ENCODE measurements around the gene KIAA0513.
"Not testable (repeated sequence)": the region's sequence is repeated elsewhere in the genome, so short reads cannot be mapped to it uniquely, and the experiment has no call there.

Gene KIAA0513

DNA sequence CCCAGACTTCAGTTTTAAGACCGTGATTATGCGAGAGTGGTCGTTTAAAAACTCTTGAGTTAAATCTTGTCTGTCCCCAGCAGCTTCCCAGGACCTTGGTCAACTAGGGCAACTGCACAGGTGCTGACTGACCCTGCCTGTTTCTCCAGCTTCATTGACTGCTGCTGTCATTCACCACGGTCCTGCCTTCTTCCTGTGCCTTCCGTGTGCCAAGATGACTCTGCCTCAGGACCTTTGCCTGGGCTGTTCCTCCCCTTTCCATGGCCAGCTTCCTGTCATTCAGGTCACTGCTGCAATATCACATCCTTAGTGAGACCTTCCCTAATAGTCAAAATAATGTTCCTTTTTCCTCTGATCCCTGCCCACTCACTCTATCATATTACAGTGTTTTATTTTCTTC is 3.9 kb downstream of the KIAA0513 start:
- no peak for DNase-seq

DNA sequence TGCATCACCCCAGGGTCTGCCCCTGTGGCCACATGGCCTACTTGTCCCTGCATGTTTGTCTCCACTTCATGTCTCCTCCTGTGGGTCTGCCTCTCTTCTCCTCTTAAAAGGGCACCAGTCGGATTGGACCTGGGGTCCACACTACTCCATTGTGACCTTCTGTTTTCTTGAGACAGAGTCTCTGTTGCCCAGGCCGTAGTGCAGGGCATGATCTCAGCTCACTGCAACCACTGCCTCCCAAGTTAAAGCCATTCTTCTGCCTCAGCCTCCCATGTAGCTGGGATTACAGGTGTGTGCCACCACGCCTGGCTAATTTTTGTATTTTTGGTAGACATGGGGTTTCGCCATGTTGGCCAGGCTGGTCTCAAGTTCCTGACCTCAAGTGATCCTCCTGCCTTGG is 4.6 kb downstream of the KIAA0513 start:
- DNase-seq: not testable (repeated sequence)

- no peak for DNase-seq
Observed at GRCh38 chr16:85033171-85033570, 5.6 kb downstream of the KIAA0513 start.

- no peak for DNase-seq
Observed at GRCh38 chr16:85034591-85035433, 7.2 kb downstream of the KIAA0513 start.

DNA sequence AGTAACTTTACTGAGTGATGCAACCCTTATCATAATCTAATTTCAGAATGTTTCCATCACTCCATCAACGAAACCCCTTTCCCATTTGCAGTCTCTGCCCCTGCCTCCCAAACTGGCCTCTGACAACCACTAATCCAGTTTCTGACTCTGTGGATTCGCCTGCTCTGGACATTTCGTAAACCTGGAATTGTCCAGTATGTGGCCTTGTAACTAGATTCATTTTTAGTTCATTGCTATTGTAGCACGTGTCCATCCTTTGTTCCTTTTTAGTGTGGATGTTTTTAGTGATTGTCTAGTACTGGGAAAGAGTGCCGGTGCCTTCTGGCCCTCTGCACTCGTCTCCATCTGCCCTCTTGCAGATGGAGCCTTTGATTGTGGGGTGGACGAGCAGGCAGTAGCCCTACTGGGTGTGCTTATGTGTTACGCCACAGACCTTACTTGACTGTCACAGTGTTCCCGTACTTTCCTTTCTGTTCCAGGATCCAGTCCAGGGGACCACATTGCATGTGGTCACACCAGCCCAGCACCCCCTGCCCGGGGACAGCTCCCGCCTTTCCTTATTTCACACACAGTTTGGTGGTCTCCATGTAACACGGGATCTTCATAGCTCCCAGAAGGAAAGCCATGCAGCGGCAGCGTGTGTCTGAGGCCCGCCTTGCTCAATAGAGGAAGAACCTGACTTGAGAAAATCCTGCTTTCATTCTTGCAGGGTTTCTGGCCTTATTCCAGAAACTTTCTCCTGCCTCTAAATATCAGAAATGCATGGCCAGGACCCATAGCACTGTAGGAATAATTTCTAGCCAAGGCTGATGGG is 8.8 kb downstream of the KIAA0513 start:
- DNase-seq: no peak

DNA sequence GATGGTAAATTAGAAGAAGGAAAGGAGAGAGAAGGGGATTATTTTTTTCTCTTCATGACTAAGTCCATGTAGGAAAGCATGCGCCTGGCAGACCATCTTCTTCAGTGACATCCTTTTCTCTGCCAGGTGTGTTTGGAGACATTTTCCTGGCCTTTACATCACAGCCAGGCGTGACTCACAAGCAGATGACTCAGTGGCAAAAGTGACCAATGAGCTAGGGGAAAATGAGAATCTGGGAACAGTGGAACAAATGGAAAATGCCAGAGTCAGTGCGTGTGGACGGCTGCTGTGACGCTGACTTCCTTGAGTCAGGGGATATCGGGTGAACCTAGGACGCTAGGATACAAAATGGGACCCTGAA is 9.4 kb downstream of the KIAA0513 start:
- no peak for DNase-seq

- DNase-seq: no peak
Observed at GRCh38 chr16:85037721-85038120, 10.1 kb downstream of the KIAA0513 start.

DNA sequence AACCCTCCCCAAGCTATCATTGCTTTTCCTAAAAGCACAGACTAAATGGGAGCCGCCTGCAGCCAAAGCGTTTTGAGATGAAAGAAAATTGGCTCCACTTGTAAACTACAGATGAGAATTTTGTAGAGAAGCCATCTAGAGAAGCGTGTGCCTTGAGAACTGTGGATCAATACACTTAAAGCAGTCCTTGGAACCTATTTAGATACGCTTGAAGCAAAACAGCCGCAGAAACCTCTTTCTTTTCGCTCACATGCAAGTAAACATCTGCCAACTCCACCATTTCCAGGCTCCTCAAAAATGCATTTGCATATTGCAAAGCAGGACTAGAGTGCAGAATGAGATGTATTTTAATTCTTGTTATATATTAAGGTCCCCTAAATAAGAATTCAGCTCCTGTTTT is 13.1 kb downstream of the KIAA0513 start:
- DNase-seq: no peak

- DNase-seq: peak; percentile 56
Observed at GRCh38 chr16:85041219-85042166, 13.9 kb downstream of the KIAA0513 start.

DNA sequence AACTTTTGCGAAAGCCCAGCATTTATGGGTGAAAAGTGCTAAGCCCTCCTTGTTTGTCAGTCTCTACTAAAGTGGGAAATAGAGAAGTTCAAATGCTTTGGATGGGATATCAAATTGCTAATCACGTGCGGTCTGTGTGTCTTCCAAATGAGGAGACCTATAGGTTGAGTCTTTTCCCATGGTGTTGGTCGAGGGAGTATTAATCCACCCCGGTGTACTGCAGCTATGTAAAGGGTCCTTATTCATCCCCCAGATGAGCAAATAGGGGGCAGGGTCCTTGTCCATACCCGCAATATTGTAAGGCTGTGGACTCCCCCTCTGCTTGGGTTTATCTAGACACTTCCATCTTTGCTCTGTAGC is 14.6 kb downstream of the KIAA0513 start:
- DNase-seq: no peak

DNA sequence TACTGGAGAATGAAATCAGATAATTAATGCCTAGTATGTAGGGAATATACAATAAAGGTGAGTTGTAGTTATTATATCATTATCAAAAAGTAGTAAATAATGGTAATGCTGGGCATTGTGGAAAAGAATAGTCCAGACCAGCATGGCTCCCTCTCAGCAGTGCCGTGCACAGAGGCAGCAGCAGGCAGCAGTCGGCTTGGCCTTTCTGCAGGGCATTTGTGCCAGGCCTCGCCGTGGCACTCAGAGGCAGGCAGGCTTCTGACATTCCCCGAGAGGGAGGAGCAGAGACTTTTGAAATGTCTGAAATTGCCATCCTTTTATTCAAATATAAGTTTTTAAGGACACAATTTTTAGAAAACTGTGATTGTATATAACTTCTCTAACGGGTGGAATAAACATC is 15.0 kb downstream of the KIAA0513 start:
- no peak for DNase-seq

DNA sequence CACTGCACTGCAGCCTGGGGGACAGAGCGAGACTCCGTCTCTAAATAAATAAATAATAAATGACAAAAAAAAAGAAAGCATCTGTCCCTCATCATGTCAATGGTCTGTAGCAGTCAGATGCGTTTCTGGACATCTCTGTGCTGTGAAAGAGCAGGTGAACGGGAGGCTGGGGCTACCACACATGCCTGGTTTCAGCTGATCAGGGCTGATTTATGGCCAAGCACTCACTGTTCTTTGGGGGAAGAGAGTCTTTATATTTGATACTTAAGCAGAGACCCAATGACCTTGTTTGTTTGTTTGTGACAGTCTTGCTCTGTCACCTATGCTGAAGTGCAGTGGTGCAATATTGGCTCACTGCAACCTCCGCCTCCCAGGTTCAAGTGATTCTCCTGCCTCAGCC is 17.5 kb downstream of the KIAA0513 start:
- no peak for DNase-seq

DNA sequence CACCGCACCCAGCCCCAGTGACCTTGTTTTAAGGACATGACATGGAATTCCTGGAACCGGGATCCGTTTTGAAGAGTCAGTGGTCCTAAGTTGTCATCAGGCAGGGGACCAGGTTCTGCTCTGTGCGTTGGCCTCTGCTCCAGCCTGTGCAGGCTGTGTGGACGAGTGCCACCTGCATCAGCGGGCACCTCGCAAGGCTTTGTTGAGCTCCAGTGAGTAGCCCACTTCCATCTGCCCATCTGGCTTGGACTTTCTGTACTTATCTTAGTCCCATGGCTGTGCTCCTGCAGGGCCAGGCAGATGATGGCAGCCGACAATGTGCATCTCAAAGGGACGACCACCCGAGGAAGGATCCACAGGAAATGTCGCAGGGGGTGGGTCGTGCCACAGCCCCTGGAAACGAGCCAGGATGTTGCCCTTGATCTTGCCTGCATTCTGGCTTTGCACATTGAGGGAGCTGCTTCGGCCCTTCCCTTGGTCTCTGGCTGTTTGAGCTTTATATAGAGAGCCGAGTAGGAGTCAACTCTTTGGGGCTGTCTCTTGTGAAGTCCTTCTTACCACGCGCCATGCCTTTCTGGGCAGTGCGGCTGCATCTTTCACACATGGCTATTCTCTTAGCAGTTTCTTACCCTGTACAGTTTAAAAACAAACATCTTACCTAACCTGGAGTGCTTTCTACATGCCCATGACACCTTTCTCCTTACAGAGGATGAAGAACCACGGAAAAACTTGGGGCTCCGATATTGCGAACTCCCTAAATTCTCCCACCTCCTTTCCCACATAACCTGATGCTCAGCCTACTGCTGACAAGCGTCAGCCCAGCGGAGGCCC is 18.3 kb downstream of the KIAA0513 start:
- no peak for DNase-seq

DNA sequence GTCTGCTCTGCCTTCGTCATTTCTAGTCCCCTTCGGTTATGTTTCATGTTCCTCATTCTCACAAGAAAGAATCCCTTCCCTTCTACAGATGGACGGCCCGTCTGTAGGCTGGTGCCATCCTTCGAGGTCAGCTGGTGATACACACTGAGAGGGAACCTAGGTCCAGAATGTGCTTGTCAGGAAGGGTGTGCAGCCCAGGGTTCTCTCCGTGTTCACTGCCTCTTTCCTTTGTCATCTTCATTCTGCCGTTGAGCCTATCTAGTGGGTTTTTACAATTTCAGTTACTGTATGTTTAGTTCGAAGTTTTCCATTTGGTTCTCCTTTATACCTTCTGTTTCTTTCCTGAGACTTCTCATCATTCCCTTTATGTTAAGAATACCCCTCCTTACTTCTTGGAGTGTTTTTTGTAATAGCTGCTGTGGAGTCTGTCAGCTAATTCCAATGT is 18.9 kb downstream of the KIAA0513 start:
- no peak for DNase-seq

DNA sequence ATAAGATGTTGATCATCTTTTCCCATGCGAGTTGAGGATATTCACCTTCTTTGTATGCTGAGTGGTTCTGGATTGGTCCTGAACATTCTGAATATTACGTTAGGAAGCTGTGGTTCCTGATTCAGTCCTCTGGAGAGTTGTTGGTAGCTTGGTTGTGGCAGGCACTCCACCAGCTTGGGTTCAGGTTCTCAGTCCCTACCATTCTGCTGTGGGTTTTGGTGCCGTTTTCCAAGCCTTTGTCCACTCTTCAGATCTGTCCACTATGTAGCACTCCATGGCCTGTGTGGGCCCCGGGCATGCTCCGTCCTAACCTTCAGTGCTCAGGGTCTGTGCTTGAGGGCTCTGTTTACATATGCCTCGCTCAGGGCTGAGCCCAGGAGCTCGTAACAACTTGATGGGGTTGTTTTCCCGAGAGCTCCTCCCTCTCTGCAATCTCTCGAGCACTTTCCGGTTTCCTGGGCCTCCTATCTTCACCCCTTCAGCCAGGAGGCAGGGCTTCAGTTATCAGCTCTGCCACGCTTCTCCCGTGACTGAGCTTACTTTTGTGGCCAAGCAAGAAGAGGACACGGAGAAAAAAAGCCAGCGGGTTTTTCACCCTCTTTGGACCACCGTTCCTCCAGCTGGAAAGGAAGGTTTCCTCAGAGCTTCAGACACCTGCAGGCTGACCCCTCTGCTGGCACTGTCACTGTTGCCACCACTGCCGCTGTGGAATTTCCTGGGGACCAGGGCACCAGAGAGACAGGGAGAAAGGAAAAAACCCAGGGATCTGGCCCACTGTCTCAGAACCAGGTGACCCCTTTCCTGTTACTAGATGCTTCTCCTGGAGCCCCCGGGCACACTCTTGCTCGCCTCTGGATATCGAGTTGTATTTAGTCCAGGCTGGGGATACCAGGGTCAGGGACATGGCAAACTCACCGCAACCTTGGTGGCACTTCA is 19.6 kb downstream of the KIAA0513 start:
- no peak for DNase-seq

- no peak for DNase-seq
Observed at GRCh38 chr16:85047867-85048455, 20.4 kb downstream of the KIAA0513 start.

DNA sequence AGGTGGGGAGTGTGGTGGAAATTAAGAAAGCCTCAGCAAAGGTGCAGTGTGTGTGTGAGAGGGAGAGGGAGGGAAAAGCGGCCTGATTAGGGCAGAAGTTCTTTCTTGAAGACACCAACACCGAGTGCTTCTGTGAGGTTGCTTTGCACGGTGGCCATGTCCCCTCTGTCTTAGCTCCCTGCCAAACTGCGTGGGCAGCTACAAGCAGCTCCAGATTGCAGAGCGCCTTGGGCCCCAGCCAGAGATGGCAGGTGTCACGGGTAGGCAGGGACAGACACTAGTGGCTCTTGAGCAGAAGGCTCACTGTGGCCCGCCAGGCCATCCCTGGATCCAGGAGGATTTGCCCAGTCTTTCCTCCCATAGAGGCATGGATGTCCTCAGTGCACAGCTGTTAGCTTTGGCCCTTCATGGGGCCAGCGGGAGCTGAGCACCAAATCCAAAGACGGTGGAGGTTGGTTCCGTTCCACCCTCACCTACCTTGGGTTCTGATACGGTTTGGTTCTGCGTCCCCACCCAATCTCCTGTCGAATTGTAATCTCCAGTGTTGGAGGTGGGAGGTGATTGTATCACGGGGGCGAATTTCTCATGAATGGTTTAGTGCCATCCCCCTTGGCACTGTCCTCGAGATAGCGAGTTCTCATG is 21.4 kb downstream of the KIAA0513 start:
- DNase-seq: peak; percentile 45

GRCh38 chr16:85049706-85050305 is 22.2 kb downstream of the KIAA0513 start:
- DNase-seq: no peak

DNA sequence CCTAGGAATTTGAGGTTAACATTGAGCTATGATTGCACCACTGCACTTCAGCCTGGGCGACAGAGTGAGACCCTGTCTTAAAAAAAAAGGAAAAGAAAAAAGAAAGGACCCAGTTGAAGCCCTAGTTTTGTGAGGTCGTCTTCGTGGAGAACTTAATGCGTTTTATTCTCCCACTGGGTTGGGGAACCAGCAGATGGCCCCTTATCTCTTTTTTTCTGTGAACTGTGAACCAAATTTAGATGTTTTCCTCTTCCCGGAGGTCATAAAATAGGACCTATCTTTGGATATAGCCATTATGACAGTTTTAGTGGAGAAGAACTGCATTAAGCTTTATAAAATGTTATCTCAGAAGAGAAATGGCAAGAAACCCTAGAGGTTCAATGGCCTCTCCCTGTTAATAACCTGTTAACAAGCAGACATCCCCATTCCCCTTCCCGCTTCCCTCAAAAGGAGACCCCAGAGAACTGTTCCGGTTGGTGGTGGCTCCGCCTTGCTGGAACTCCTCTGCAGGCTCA is 23.5 kb downstream of the KIAA0513 start:
- DNase-seq: no peak
